ENCODE results near the gene RRP1B. TPM values are rescaled to one million over a fixed set of nuclear protein-coding genes. Genes with fewer than 3 reads are reported as not detected.
"Not testable (repeated sequence)": the region's sequence is repeated elsewhere in the genome, so short reads cannot be mapped to it uniquely, and the experiment has no call there.

RRP1B gene
- total RNA-seq, result 10 to 100 TPM; 11.0 to 22.1 TPM

- peak within 1 kb of the TSS; percentile 82 to 94 for H3K9ac ChIP-seq (ENCODE audit: low read depth in 2 of 2, low read length in 2 of 2)
- peak within 1 kb of the TSS; percentile 87 for H3K27ac ChIP-seq
- DNase-seq, result peak; percentile 81
- TF ChIP-seq, protein P1, sequence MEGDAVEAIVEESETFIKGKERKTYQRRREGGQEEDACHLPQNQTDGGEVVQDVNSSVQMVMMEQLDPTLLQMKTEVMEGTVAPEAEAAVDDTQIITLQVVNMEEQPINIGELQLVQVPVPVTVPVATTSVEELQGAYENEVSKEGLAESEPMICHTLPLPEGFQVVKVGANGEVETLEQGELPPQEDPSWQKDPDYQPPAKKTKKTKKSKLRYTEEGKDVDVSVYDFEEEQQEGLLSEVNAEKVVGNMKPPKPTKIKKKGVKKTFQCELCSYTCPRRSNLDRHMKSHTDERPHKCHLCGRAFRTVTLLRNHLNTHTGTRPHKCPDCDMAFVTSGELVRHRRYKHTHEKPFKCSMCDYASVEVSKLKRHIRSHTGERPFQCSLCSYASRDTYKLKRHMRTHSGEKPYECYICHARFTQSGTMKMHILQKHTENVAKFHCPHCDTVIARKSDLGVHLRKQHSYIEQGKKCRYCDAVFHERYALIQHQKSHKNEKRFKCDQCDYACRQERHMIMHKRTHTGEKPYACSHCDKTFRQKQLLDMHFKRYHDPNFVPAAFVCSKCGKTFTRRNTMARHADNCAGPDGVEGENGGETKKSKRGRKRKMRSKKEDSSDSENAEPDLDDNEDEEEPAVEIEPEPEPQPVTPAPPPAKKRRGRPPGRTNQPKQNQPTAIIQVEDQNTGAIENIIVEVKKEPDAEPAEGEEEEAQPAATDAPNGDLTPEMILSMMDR (IDR thresholded peaks at IDR 0.05), result no peak
- H3K4me3 ChIP-seq, result peak within 1 kb of the TSS; percentile 99
- no peaks in the 10 kb centered on the region for H3K36me3 ChIP-seq
- no peaks in the 10 kb centered on the region for H3K9me3 ChIP-seq
- intact Hi-C loops (cut with DNase I), result no loop called here
- H3K27me3 ChIP-seq, result no peaks in the 10 kb centered on the region
- H3K4me1 ChIP-seq, result peaks cover 3% of the 10 kb centered on the region
Measured at GRCh38 chr21:43659136-43660000, at the start of gene RRP1B, which contains the start of gene HSF2BP. Gene RRP1B (plus strand): TSS chr21:43659560. CDS start chr21:43659665, 105 bp downstream. Gene HSF2BP (minus strand): TSS chr21:43659488. CDS start chr21:43658096, 1,392 bp downstream.

- peak; percentile 83 for DNase-seq
- Histone ChIP-seq H3K4me1 (peaks cover 5% of the 10 kb centered on the region), H3K9ac (ENCODE audit: low read depth in 2 of 2, low read length in 2 of 2) (peak overlapping the region in 1 of 2 donors; percentile 52)
Measured at GRCh38 chr21:43611598-43612369, 47.6 kb upstream of the RRP1B start.

GRCh38 chr21:43613755-43614638, 45.4 kb upstream of the RRP1B start:
- H3K4me3 ChIP-seq, result no peak overlapping the region
- H3K27ac ChIP-seq, result no peak overlapping the region
- no peak for DNase-seq
- TF ChIP-seq, protein P1 (IDR thresholded peaks at IDR 0.05), result no peak
- no peaks in the 10 kb centered on the region for H3K9me3 ChIP-seq
- H3K9ac ChIP-seq (ENCODE audit: low read depth in 2 of 2, low read length in 2 of 2), result no peak overlapping the region
- no peaks in the 10 kb centered on the region for H3K27me3 ChIP-seq
- H3K36me3 ChIP-seq, result no peaks in the 10 kb centered on the region
- peaks cover 5% of the 10 kb centered on the region for H3K4me1 ChIP-seq
- intact Hi-C loops (cut with DNase I), result no loop called here

More at GRCh38 chr21:43611598-43612369, 47.6 kb upstream of the RRP1B start:
- H3K27me3 ChIP-seq, result no peaks in the 10 kb centered on the region
- no peaks in the 10 kb centered on the region for H3K36me3 ChIP-seq
- TF ChIP-seq, protein P1 (IDR thresholded peaks at IDR 0.05), result peak; percentile 64
- H3K9me3 ChIP-seq, result no peaks in the 10 kb centered on the region
- H3K4me3 ChIP-seq, result no peak overlapping the region
- intact Hi-C loops (cut with DNase I), result no loop called here
- H3K27ac ChIP-seq, result no peak overlapping the region

- intact Hi-C loops (cut with DNase I), result no loop called here
- TF ChIP-seq, protein P1 (IDR thresholded peaks at IDR 0.05), result no peak
- Histone ChIP-seq H3K27me3 (no peaks in the 10 kb centered on the region), H3K4me3 (no peak overlapping the region), H3K9me3 (no peaks in the 10 kb centered on the region), H3K9ac (ENCODE audit: low read depth in 2 of 2, low read length in 2 of 2) (no peak overlapping the region), H3K4me1 (peaks cover 11% of the 10 kb centered on the region), H3K27ac (no peak overlapping the region), H3K36me3 (no peaks in the 10 kb centered on the region)
- DNase-seq, result no peak
Measured at GRCh38 chr21:43614839-43615238, 44.5 kb upstream of the RRP1B start.

- intact Hi-C loops (cut with DNase I); H3K9ac ChIP-seq (ENCODE audit: low read depth in 2 of 2, low read length in 2 of 2); H3K4me1 ChIP-seq; H3K27ac ChIP-seq; H3K9me3 ChIP-seq; H3K27me3 ChIP-seq; H3K36me3 ChIP-seq; DNase-seq; H3K4me3 ChIP-seq: not testable (repeated sequence)
Measured at GRCh38 chr21:43616861-43617260, 42.5 kb upstream of the RRP1B start.
